Activated CD4-positive, CD25-positive, alpha-beta regulatory T cell treated with anti-CD3 and anti-CD28 coated beads, Interleukin-2, amount 50 U/mL, for 24 hours (primary cell): Measurements from ENCODE around the gene TMEM237.

Experiments used
- ATAC-seq, 2 donors: fragments of 150-1000 bp; cut with Tn5 transposase; one replicate each; pipeline ENCODE4 v1.10.0; 2021; ENCODE audit warnings: mild to moderate bottlenecking in 1 of 2, moderate library complexity in 1 of 2

Gene TMEM237

GRCh38 chr2:201639205-201639604 is 4.1 kb downstream of the TMEM237 start:
- ATAC-seq: no peak

GRCh38 chr2:201638326-201638725 is 5.0 kb downstream of the TMEM237 start:
- no peak for ATAC-seq

- ATAC-seq: no peak
Measured at GRCh38 chr2:201633661-201634249, 9.5 kb downstream of the TMEM237 start.

GRCh38 chr2:201631041-201631440 is 12.3 kb downstream of the TMEM237 start:
- ATAC-seq: no peak

- ATAC-seq: no peak
Measured at GRCh38 chr2:201630577-201630976, 12.7 kb downstream of the TMEM237 start.

- no peak for ATAC-seq
Measured at GRCh38 chr2:201628545-201628944, 14.8 kb downstream of the TMEM237 start.

GRCh38 chr2:201622306-201622970 is 20.9 kb downstream of the TMEM237 start:
- no peak for ATAC-seq

GRCh38 chr2:201621293-201621999 is 21.9 kb downstream of the TMEM237 start:
- ATAC-seq: no peak

- ATAC-seq: no peak
Measured at GRCh38 chr2:201618744-201619662, 24.3 kb downstream of the TMEM237 start.

- no peak for ATAC-seq
Measured at GRCh38 chr2:201608021-201608420, 35.3 kb downstream of the TMEM237 start.

- no peak for ATAC-seq
Measured at GRCh38 chr2:201607568-201607967, 35.7 kb downstream of the TMEM237 start.

GRCh38 chr2:201600906-201601305 is 42.4 kb downstream of the TMEM237 start:
- no peak for ATAC-seq

GRCh38 chr2:201597397-201597796 is 45.9 kb downstream of the TMEM237 start:
- no peak for ATAC-seq

- no peak for ATAC-seq
Measured at GRCh38 chr2:201580486-201580885, 62.8 kb downstream of the TMEM237 start.

GRCh38 chr2:201579536-201579935 is 63.8 kb downstream of the TMEM237 start:
- ATAC-seq: no peak

GRCh38 chr2:201575971-201576370 is 67.3 kb downstream of the TMEM237 start:
- no peak for ATAC-seq

GRCh38 chr2:201574766-201575165 is 68.5 kb downstream of the TMEM237 start:
- no peak for ATAC-seq

GRCh38 chr2:201572846-201573508 is 70.3 kb downstream of the TMEM237 start:
- no peak for ATAC-seq
